Measurements from ENCODE around the gene EPYC.

EPYC gene

GRCh38 chr12:91017043-91017442, 12.3 kb upstream of the EPYC start:
- in situ Hi-C loops (cut with HindIII; ENCODE audit: low sequenced_read_pairs) = no loop called here
- no peak for TF ChIP-seq CTCF (IDR thresholded peaks at IDR 0.05; ENCODE audit: low read depth, low read length)
- H3K4me3 ChIP-seq (ENCODE audit: low read depth, low read length) = no peak overlapping the region

GRCh38 chr12:91009319-91009950, 4.7 kb upstream of the EPYC start:
- no peak for TF ChIP-seq CTCF (IDR thresholded peaks at IDR 0.05; ENCODE audit: low read depth, low read length)
- peak; percentile 78 for DNase-seq (ENCODE audit: low read depth, low spot score)
- H3K4me3 ChIP-seq (ENCODE audit: low read depth, low read length) = no peak overlapping the region
- in situ Hi-C loops (cut with HindIII; ENCODE audit: low sequenced_read_pairs) = no loop called here

More at GRCh38 chr12:91017043-91017442, 12.3 kb upstream of the EPYC start:
- DNase-seq (ENCODE audit: low read depth, low spot score) = no peak

- no peak for TF ChIP-seq CTCF (IDR thresholded peaks at IDR 0.05; ENCODE audit: low read depth, low read length)
- DNase-seq (ENCODE audit: low read depth, low spot score) = no peak
- in situ Hi-C loops (cut with HindIII; ENCODE audit: low sequenced_read_pairs) = no loop called here
Observed at GRCh38 chr12:91007531-91008290, 2.9 kb upstream of the EPYC start.

GRCh38 chr12:91003737-91004136, 1.0 kb downstream of the EPYC start:
- no peak for DNase-seq (ENCODE audit: low read depth, low spot score)
- in situ Hi-C loops (cut with HindIII; ENCODE audit: low sequenced_read_pairs) = no loop called here
- no peak for TF ChIP-seq CTCF (IDR thresholded peaks at IDR 0.05; ENCODE audit: low read depth, low read length)
- H3K4me3 ChIP-seq (ENCODE audit: low read depth, low read length) = no peak overlapping the region

More at GRCh38 chr12:91007531-91008290, 2.9 kb upstream of the EPYC start:
- H3K4me3 ChIP-seq (ENCODE audit: low read depth, low read length) = no peak overlapping the region

- DNase-seq (ENCODE audit: low read depth, low spot score) = no peak
- no peak overlapping the region for H3K4me3 ChIP-seq (ENCODE audit: low read depth, low read length)
- no peak for TF ChIP-seq CTCF (IDR thresholded peaks at IDR 0.05; ENCODE audit: low read depth, low read length)
- in situ Hi-C loops (cut with HindIII; ENCODE audit: low sequenced_read_pairs) = no loop called here
Observed at GRCh38 chr12:91001306-91001705, 3.5 kb downstream of the EPYC start.

- no peak for TF ChIP-seq CTCF (IDR thresholded peaks at IDR 0.05; ENCODE audit: low read depth, low read length)
- no peak overlapping the region for H3K4me3 ChIP-seq (ENCODE audit: low read depth, low read length)
- peak; percentile 31 for DNase-seq (ENCODE audit: low read depth, low spot score)
- in situ Hi-C loops (cut with HindIII; ENCODE audit: low sequenced_read_pairs) = no loop called here
Observed at GRCh38 chr12:90999966-91000365, 4.8 kb downstream of the EPYC start.
